Measurements from ENCODE around the gene HNRNPD.
"Not testable (repeated sequence)": the region's sequence is repeated elsewhere in the genome, so short reads cannot be mapped to it uniquely, and the experiment has no call there.

HNRNPD gene

GRCh38 chr4:82380344-82380743, 6.6 kb upstream of the HNRNPD start:
- TF ChIP-seq SPI1 (IDR thresholded peaks at IDR 0.05; ENCODE audit: low read depth, low read length), result no peak
- TF ChIP-seq POLR2A (IDR thresholded peaks at IDR 0.05; ENCODE audit: low read depth, low read length), result no peak
- no peak for TF ChIP-seq POLR2AphosphoS5 (IDR thresholded peaks at IDR 0.05; ENCODE audit: low read depth, low read length)
- TF ChIP-seq PAX5 (IDR thresholded peaks at IDR 0.05; ENCODE audit: insufficient read depth, low read length, severe bottlenecking), result no peak
- no peak for TF ChIP-seq POU2F2 (IDR thresholded peaks at IDR 0.05; ENCODE audit: low read depth, low read length)
- no peak for TF ChIP-seq TAF1 (IDR thresholded peaks at IDR 0.05; ENCODE audit: low read depth, low read length)
- no peak for DNase-seq (ENCODE audit: insufficient read length, low spot score)
- no peak for FAIRE-seq

- no peak for TF ChIP-seq POLR2A (IDR thresholded peaks at IDR 0.05; ENCODE audit: low read depth, low read length)
- no peak for TF ChIP-seq TAF1 (IDR thresholded peaks at IDR 0.05; ENCODE audit: low read depth, low read length)
- no peak for TF ChIP-seq SPI1 (IDR thresholded peaks at IDR 0.05; ENCODE audit: low read depth, low read length)
- TF ChIP-seq POLR2AphosphoS5 (IDR thresholded peaks at IDR 0.05; ENCODE audit: low read depth, low read length), result no peak
- no peak for TF ChIP-seq PAX5 (IDR thresholded peaks at IDR 0.05; ENCODE audit: insufficient read depth, low read length, severe bottlenecking)
- TF ChIP-seq POU2F2 (IDR thresholded peaks at IDR 0.05; ENCODE audit: low read depth, low read length), result no peak
- peak; percentile 69 for FAIRE-seq
- no peak for DNase-seq (ENCODE audit: insufficient read length, low spot score)
These were observed 2.3 kb upstream of the HNRNPD start for GRCh38 chr4:82376109-82376508.

- FAIRE-seq (no peak), DNase-seq (ENCODE audit: insufficient read length, low spot score) (peak; percentile 10)
- TF ChIP-seq PAX5 (IDR thresholded peaks at IDR 0.05; ENCODE audit: insufficient read depth, low read length, severe bottlenecking), result no peak
- TF ChIP-seq POLR2A (IDR thresholded peaks at IDR 0.05; ENCODE audit: low read depth, low read length), result peak; percentile 6; the same call in 1 of the 2 replicates
These were observed 340 bp downstream of the HNRNPD start for GRCh38 chr4:82373486-82373815.

GRCh38 chr4:82372517-82373485, 990 bp downstream of the HNRNPD start:
- DNase-seq (ENCODE audit: insufficient read length, low spot score), result peak; percentile 39
- peak; percentile 22 for TF ChIP-seq POLR2A (IDR thresholded peaks at IDR 0.05; ENCODE audit: low read depth, low read length)
- TF ChIP-seq TAF1 (IDR thresholded peaks at IDR 0.05; ENCODE audit: low read depth, low read length), result peak; percentile 14; the same call in 1 of the 2 replicates
- no peak for TF ChIP-seq SPI1 (IDR thresholded peaks at IDR 0.05; ENCODE audit: low read depth, low read length)
- 0 out of 2 replicates have a peak, but pooled peaks have one; percentile 37 for TF ChIP-seq POLR2AphosphoS5 (IDR thresholded peaks at IDR 0.05; ENCODE audit: low read depth, low read length)
- TF ChIP-seq POU2F2 (IDR thresholded peaks at IDR 0.05; ENCODE audit: low read depth, low read length), result no peak
- no peak for TF ChIP-seq PAX5 (IDR thresholded peaks at IDR 0.05; ENCODE audit: insufficient read depth, low read length, severe bottlenecking)
- peak; percentile 41 for FAIRE-seq

- no peak for TF ChIP-seq TAF1 (IDR thresholded peaks at IDR 0.05; ENCODE audit: low read depth, low read length)
- TF ChIP-seq PAX5 (IDR thresholded peaks at IDR 0.05; ENCODE audit: insufficient read depth, low read length, severe bottlenecking), result no peak
- no peak for TF ChIP-seq POU2F2 (IDR thresholded peaks at IDR 0.05; ENCODE audit: low read depth, low read length)
- TF ChIP-seq POLR2AphosphoS5 (IDR thresholded peaks at IDR 0.05; ENCODE audit: low read depth, low read length), result no peak
- no peak for TF ChIP-seq POLR2A (IDR thresholded peaks at IDR 0.05; ENCODE audit: low read depth, low read length)
- TF ChIP-seq SPI1 (IDR thresholded peaks at IDR 0.05; ENCODE audit: low read depth, low read length), result no peak
- DNase-seq (ENCODE audit: insufficient read length, low spot score) (no peak), FAIRE-seq (no peak)
These were observed 2.3 kb downstream of the HNRNPD start for GRCh38 chr4:82371497-82371896.

- DNase-seq (ENCODE audit: insufficient read length, low spot score) (no peak), FAIRE-seq (peak; percentile 85)
These were observed 6.2 kb downstream of the HNRNPD start for GRCh38 chr4:82367438-82368097.

GRCh38 chr4:82366431-82366830, 7.4 kb downstream of the HNRNPD start:
- not testable (repeated sequence) for DNase-seq (ENCODE audit: insufficient read length, low spot score); FAIRE-seq

More at GRCh38 chr4:82367438-82368097, 6.2 kb downstream of the HNRNPD start:
- TF ChIP-seq POU2F2 (IDR thresholded peaks at IDR 0.05; ENCODE audit: low read depth, low read length), result no peak
- no peak for TF ChIP-seq POLR2AphosphoS5 (IDR thresholded peaks at IDR 0.05; ENCODE audit: low read depth, low read length)
- no peak for TF ChIP-seq TAF1 (IDR thresholded peaks at IDR 0.05; ENCODE audit: low read depth, low read length)
- no peak for TF ChIP-seq POLR2A (IDR thresholded peaks at IDR 0.05; ENCODE audit: low read depth, low read length)
- no peak for TF ChIP-seq SPI1 (IDR thresholded peaks at IDR 0.05; ENCODE audit: low read depth, low read length)

GRCh38 chr4:82363896-82364487, 9.8 kb downstream of the HNRNPD start:
- no peak for FAIRE-seq
- TF ChIP-seq POLR2AphosphoS5 (IDR thresholded peaks at IDR 0.05; ENCODE audit: low read depth, low read length), result no peak
- TF ChIP-seq TAF1 (IDR thresholded peaks at IDR 0.05; ENCODE audit: low read depth, low read length), result no peak
- TF ChIP-seq PAX5 (IDR thresholded peaks at IDR 0.05; ENCODE audit: insufficient read depth, low read length, severe bottlenecking), result no peak
- no peak for TF ChIP-seq SPI1 (IDR thresholded peaks at IDR 0.05; ENCODE audit: low read depth, low read length)
- no peak for TF ChIP-seq POU2F2 (IDR thresholded peaks at IDR 0.05; ENCODE audit: low read depth, low read length)
- no peak for TF ChIP-seq POLR2A (IDR thresholded peaks at IDR 0.05; ENCODE audit: low read depth, low read length)

GRCh38 chr4:82362565-82362964, 11.2 kb downstream of the HNRNPD start:
- TF ChIP-seq POU2F2 (IDR thresholded peaks at IDR 0.05; ENCODE audit: low read depth, low read length) (peak; percentile 62; the same call in 1 of the 2 replicates), POLR2AphosphoS5 (IDR thresholded peaks at IDR 0.05; ENCODE audit: low read depth, low read length) (0 out of 2 replicates have a peak, but pooled peaks have one; percentile 35), PAX5 (IDR thresholded peaks at IDR 0.05; ENCODE audit: insufficient read depth, low read length, severe bottlenecking) (no peak)
- no peak for DNase-seq (ENCODE audit: insufficient read length, low spot score)
- no peak for FAIRE-seq

More at GRCh38 chr4:82363896-82364487, 9.8 kb downstream of the HNRNPD start:
- DNase-seq (ENCODE audit: insufficient read length, low spot score), result no peak
